HCT116 (cell line): ENCODE results near the gene SMG6. TPM values are rescaled to one million over a fixed set of nuclear protein-coding genes. Genes with fewer than 3 reads are reported as not detected.

ENCODE experiments used
- ATAC-seq: fragments of 200-7000 bp; cut with Tn5 transposase; 2 replicates; pipeline ENCODE4 v1.9.1; 2020; ENCODE audit warnings: mild to moderate bottlenecking, moderate library complexity
- BruUV-seq: library from RNA; stranded (reverse); fragments of 400-500 nt; replicated peaks from 2 replicates; lab custom pipeline; 2021; lab: Mats Ljungman, UMichigan
- CTCF ChIA-PET: fragments of 300-600 bp; sonication (Branson Sonifier 250); formaldehyde crosslinking; loops from one replicate; lab custom pipeline; 2021; ENCODE audit warnings: antibody characterized with exemption; lab: Charles Lee
- POLR2A ChIA-PET: fragments of 300-600, 350-600 bp; sonication (Branson Sonifier 250); formaldehyde crosslinking; loops from one replicate; lab custom pipeline; 2021; ENCODE audit warnings: antibody characterized with exemption; lab: Charles Lee
- RAD21 ChIA-PET, 2 experiments: fragments of 300-600 bp; sonication (Branson Sonifier 250); formaldehyde crosslinking; loops; one replicate each; lab custom pipeline; 2023; ENCODE audit warnings: low total read pairs in 2 of 2; ENCODE audit not compliant: uncharacterized antibody in 2 of 2, unreplicated experiment in 2 of 2, low non-redundant PET in 1 of 2; lab: Charles Lee
- DNase-seq: peaks from one replicate; pipeline ENCODE4 v3.0.0-alpha.2; 2010; ENCODE audit warnings: low read depth, low spot score
- H2AFZ ChIP-seq: fragments of 200-600 bp; shearing (Covaris generic), sonication (generic); 2 replicates; pipeline ENCODE4 v1.6.1; 2017; ENCODE audit warnings: low read depth, mixed run types, mixed read lengths, antibody characterized with exemption, low read length; ENCODE audit not compliant: poor library complexity, severe bottlenecking
- H3K27ac ChIP-seq: 2 replicates; pipeline ENCODE4 v1.5.1; 2012; ENCODE audit warnings: low read depth, low read length
- H3K27me3 ChIP-seq: fragments of 200-600 bp; sonication (generic); 2 replicates; pipeline ENCODE4 v1.6.1; 2016; ENCODE audit warnings: mixed run types, low read length, mixed read lengths; ENCODE audit not compliant: insufficient read depth
- H3K36me3 ChIP-seq, 2 experiments: fragments of 200-500 bp in 1 of 2; fragments of 200-600 bp in 1 of 2; sonication (Bioruptor generic) in 1 of 2; sonication (generic) in 1 of 2; 2 replicates each; pipeline versions ENCODE4 v1.5.1 to v1.6.1; 2014 to 2016; ENCODE audit warnings: low read length in 2 of 2, inconsistent platforms in 1 of 2, mixed read lengths in 1 of 2, mixed run types in 1 of 2; ENCODE audit not compliant: insufficient read depth in 2 of 2, control insufficient read depth in 1 of 2
- H3K4me1 ChIP-seq, 2 experiments: fragments of 200-600 bp in 1 of 2; sonication (generic) in 1 of 2; 2 replicates each; pipeline versions ENCODE4 v1.5.1 to v1.6.1; 2012 to 2017; ENCODE audit warnings: low read length in 2 of 2, inconsistent platforms in 1 of 2, mild to moderate bottlenecking in 1 of 2, mixed read lengths in 1 of 2, mixed run types in 1 of 2, moderate library complexity in 1 of 2; ENCODE audit not compliant: insufficient read depth in 2 of 2, control insufficient read depth in 1 of 2
- H3K4me2 ChIP-seq: fragments of 200-600 bp; sonication (generic); 2 replicates; pipeline ENCODE4 v1.6.1; 2017; ENCODE audit warnings: mixed run types, low read length, mixed read lengths
- H3K4me3 ChIP-seq, 2 experiments: fragments of 200-600 bp in 1 of 2; sonication (generic) in 1 of 2; replicated peaks in 1 of 2; 2 replicates each; pipeline ENCODE4 v1.5.1; 2011 to 2016; ENCODE audit warnings: low read length in 2 of 2, control low read depth in 1 of 2, low read depth in 1 of 2, mild to moderate bottlenecking in 1 of 2, mixed read lengths in 1 of 2, mixed run types in 1 of 2
- H3K79me2 ChIP-seq: fragments of 200-600 bp; sonication (generic); 2 replicates; pipeline ENCODE4 v1.6.1; 2017; ENCODE audit warnings: mild to moderate bottlenecking, mixed run types, low read length, moderate library complexity, mixed read lengths; ENCODE audit not compliant: insufficient read depth
- H3K9ac ChIP-seq: fragments of 200-600 bp; sonication (generic); 2 replicates; pipeline ENCODE4 v1.6.1; 2016; ENCODE audit warnings: low read length, mixed read lengths
- H3K9me2 ChIP-seq: fragments of 200-600 bp; sonication (generic), shearing (Covaris generic); 2 replicates; pipeline ENCODE4 v1.6.1; 2017; ENCODE audit warnings: mixed run types, mild to moderate bottlenecking, moderate library complexity; ENCODE audit not compliant: insufficient read depth
- H3K9me3 ChIP-seq, 2 experiments: fragments of 200-500 bp in 1 of 2; fragments of 200-600 bp in 1 of 2; sonication (Bioruptor generic) in 1 of 2; sonication (generic) in 1 of 2; 2 replicates each; pipeline ENCODE4 v1.6.1; 2014 to 2017; ENCODE audit warnings: low read length in 2 of 2, mixed read lengths in 2 of 2, inconsistent platforms in 1 of 2, low read depth in 1 of 2, mild to moderate bottlenecking in 1 of 2, mixed run types in 1 of 2, moderate library complexity in 1 of 2; ENCODE audit not compliant: control insufficient read depth in 1 of 2, insufficient read depth in 1 of 2
- H4K20me1 ChIP-seq: fragments of 200-600 bp; sonication (generic), shearing (Covaris generic); 2 replicates; pipeline ENCODE4 v1.6.1; 2017; ENCODE audit warnings: mixed run types, mild to moderate bottlenecking, moderate library complexity; ENCODE audit not compliant: insufficient read depth
- ATF3 ChIP-seq: IDR thresholded peaks from 2 replicates; pipeline ENCODE4 v1.6.1; 2012
- CBX3 ChIP-seq: IDR thresholded peaks from 2 replicates; pipeline ENCODE4 v1.6.1; 2012; ENCODE audit warnings: low read depth
- CEBPB ChIP-seq: IDR thresholded peaks from 2 replicates; pipeline ENCODE4 v1.6.1; 2012; ENCODE audit warnings: low read depth
- ELF1 ChIP-seq: IDR thresholded peaks from 2 replicates; pipeline ENCODE4 v1.6.1; 2012; ENCODE audit warnings: low read depth, borderline replicate concordance
- JUND ChIP-seq: IDR thresholded peaks from 2 replicates; pipeline ENCODE4 v1.6.1; 2012
- POLR2A ChIP-seq: IDR thresholded peaks from 2 replicates; pipeline ENCODE4 v1.7.0; 2011; ENCODE audit warnings: borderline replicate concordance; ENCODE audit not compliant: insufficient read depth, insufficient read length; ENCODE audit errors: extremely low read depth
- RAD21 ChIP-seq: IDR thresholded peaks from 2 replicates; pipeline ENCODE4 v1.6.1; 2012; ENCODE audit warnings: low read depth, mild to moderate bottlenecking
- REST ChIP-seq: IDR thresholded peaks from 2 replicates; pipeline ENCODE4 v1.6.1; 2012; ENCODE audit warnings: low read depth
- TCF7L2 ChIP-seq: IDR thresholded peaks from 2 replicates; pipeline ENCODE4 v1.7.0; 2011; ENCODE audit warnings: borderline replicate concordance, inconsistent platforms; ENCODE audit not compliant: insufficient read depth, insufficient read length; ENCODE audit errors: extremely low read depth
- intact Hi-C: fragments of 100-400 bp; cut with micrococcal nuclease; formaldehyde crosslinking; loops from 2 replicates; pipeline ENCODE4 v1.10.0; 2022
- total RNA-seq: library from RNA; stranded (reverse); gene quantifications from one replicate; pipeline ENCODE4 v1.2.1, GENCODE V29; 2021; ENCODE audit not compliant: unreplicated experiment

SMG6 gene
- total RNA-seq, 1 experiment from 2014 or later = 23.1 TPM

- ChIA-PET POLR2A (no interaction called here), RAD21 (no interaction called here), CTCF (no interaction called here)
- Histone ChIP-seq H3K9me3 (no peaks in the 10 kb centered on the region), H3K4me2 (no peak overlapping the region), H3K4me1 (no peaks in the 10 kb centered on the region), H3K9ac (no peak overlapping the region), H3K36me3 (no peaks in the 10 kb centered on the region; a peak in 1 of 4 replicates), H3K27ac (no peak overlapping the region), H4K20me1 (no peaks in the 10 kb centered on the region), H3K27me3 (no peaks in the 10 kb centered on the region), H3K9me2 (no peaks in the 10 kb centered on the region), H3K4me3 (no peak overlapping the region), H2AFZ (no peak overlapping the region)
- intact Hi-C loops = no loop called here
- no peak for ATAC-seq
- TF ChIP-seq ATF3 = no peak
- TF ChIP-seq RAD21 = no peak
- TF ChIP-seq REST = no peak
- no peak for TF ChIP-seq CBX3
- no peak for TF ChIP-seq POLR2A
- no peak for TF ChIP-seq JUND
- no peak for TF ChIP-seq CEBPB
- TF ChIP-seq ELF1 = no peak
- no peak for TF ChIP-seq TCF7L2
- TF ChIP-seq, all 23 proteins: peak for 0
- DNase-seq = no peak
- no peaks in the 10 kb centered on the region for H3K79me2 ChIP-seq
- no TSS peak for BruUV-seq
These were observed 91.8 kb downstream of the SMG6 start for GRCh38 chr17:2211661-2212399.
